Smooth muscle cell (in vitro differentiated cells): Measurements from ENCODE around the gene B3GNT9. TPM values are rescaled to one million over a fixed set of nuclear protein-coding genes. Genes with fewer than 3 reads are reported as not detected.
A peak's percentile ranks its signal among the peaks of the same experiment; 100 is the strongest.

Experiments used
- DNase-seq: peaks from one replicate; lab custom pipeline; 2025; ENCODE audit not compliant: unreplicated experiment; lab: John Stamatoyannopoulos, UW
- H2AFZ ChIP-seq: fragments of 200-600 bp; sonication (generic); 2 replicates; pipeline ENCODE4 v1.6.0; 2016; ENCODE audit warnings: antibody characterized with exemption, low read depth, mild to moderate bottlenecking
- H3F3A ChIP-seq: fragments of 200-600 bp; sonication (generic); 2 replicates; pipeline ENCODE4 v1.6.0; 2017; ENCODE audit warnings: antibody characterized with exemption, low read depth
- H3K27ac ChIP-seq: fragments of 200-600 bp; sonication (generic); 2 replicates; pipeline ENCODE4 v1.5.1; 2016; ENCODE audit warnings: low read depth, mild to moderate bottlenecking
- H3K27me3 ChIP-seq: fragments of 200-600 bp; sonication (generic); 2 replicates; pipeline ENCODE4 v1.6.1; 2016; ENCODE audit warnings: low read depth, mild to moderate bottlenecking
- H3K36me3 ChIP-seq: fragments of 200-600 bp; sonication (generic); 2 replicates; pipeline ENCODE4 v1.5.1; 2016; ENCODE audit warnings: low read depth
- H3K4me1 ChIP-seq: fragments of 200-600 bp; sonication (generic); 2 replicates; pipeline ENCODE4 v1.5.1; 2016; ENCODE audit warnings: low read depth
- H3K4me2 ChIP-seq: fragments of 200-600 bp; sonication (generic); 2 replicates; pipeline ENCODE4 v1.6.0; 2016; ENCODE audit warnings: mild to moderate bottlenecking
- H3K4me3 ChIP-seq: fragments of 200-600 bp; sonication (generic); 2 replicates; pipeline ENCODE4 v1.5.1; 2016; ENCODE audit warnings: mild to moderate bottlenecking
- H3K79me2 ChIP-seq: fragments of 200-600 bp; sonication (generic); 2 replicates; pipeline ENCODE4 v1.6.0; 2016; ENCODE audit warnings: low read depth, mild to moderate bottlenecking
- H3K9ac ChIP-seq: fragments of 200-600 bp; sonication (generic); 2 replicates; pipeline ENCODE4 v1.6.0; 2016; ENCODE audit warnings: low read depth
- H3K9me3 ChIP-seq: fragments of 200-600 bp; sonication (generic); replicated peaks from 2 replicates; pipeline ENCODE4 v1.5.1; 2016; ENCODE audit warnings: low read depth
- H4K20me1 ChIP-seq: fragments of 200-600 bp; sonication (generic); 2 replicates; pipeline ENCODE4 v1.6.0; 2016; ENCODE audit warnings: low read depth
- WGBS: methylation state at CpG from one replicate; pipeline ENCODE4 v1.1.7; 2016; ENCODE audit warnings: low lambda C conversion rate; 5-methylcytosine and 5-hydroxymethylcytosine counted together
- polyA plus RNA-seq: library from polyadenylated mRNA; unstranded; fragments of >200 nt; fragmentation: Nextera tagmentation; extraction: Ambion mirVana; gene quantifications from 2 replicates; pipeline ENCODE4 v1.2.1, GENCODE V29; 2016
- total RNA-seq: library from RNA; depleted of rRNA; stranded (reverse); fragments of >200 nt; gene quantifications from 2 replicates; pipeline ENCODE4 v1.2.3, GENCODE V29; 2014
- TF ChIP-seq, protein P1 (sequence below): fragments of 200-600 bp; sonication (generic); IDR thresholded peaks from 2 replicates; pipeline ENCODE4 v1.5.1; 2017; ENCODE audit warnings: borderline replicate concordance, mild to moderate bottlenecking, antibody characterized with exemption; ENCODE audit not compliant: insufficient read depth, poor library complexity, severe bottlenecking

Gene B3GNT9
- total and polyA plus RNA-seq, 2 experiments from 2014 or later = 29.9 to 39.3 TPM

DNA sequence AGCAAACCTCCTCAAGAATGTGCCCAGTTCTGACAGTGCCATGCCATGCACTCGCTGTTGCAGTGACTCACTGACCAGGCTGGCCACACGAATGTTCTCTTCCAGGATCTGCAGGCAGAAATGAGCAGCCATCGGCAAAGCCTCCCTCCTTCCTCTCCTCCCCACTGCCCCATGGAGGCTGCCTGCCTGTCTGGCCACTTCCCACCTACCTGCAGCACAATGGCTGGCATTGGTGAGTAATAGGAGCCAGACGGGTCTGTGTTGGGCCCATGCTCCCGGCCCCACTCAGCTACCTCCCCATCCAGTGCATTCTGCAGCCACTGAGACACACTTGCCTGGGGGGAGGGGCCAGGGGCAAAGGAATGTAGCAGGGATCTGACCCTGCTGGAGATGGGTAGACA lies 35.8 kb upstream of the B3GNT9 start:
- Histone ChIP-seq H3K4me1 (peaks cover 16% of the 10 kb centered on the region), H3F3A (no peaks in the 10 kb centered on the region), H3K9me3 (no peaks in the 10 kb centered on the region), H2AFZ (no peak overlapping the region), H3K27ac (no peak overlapping the region), H3K79me2 (peaks cover 11% of the 10 kb centered on the region), H3K4me2 (no peak overlapping the region), H3K36me3 (no peaks in the 10 kb centered on the region), H3K4me3 (no peak overlapping the region), H3K9ac (no peak overlapping the region), H4K20me1 (peaks cover 7% of the 10 kb centered on the region), H3K27me3 (no peaks in the 10 kb centered on the region)
- WGBS = 30% methylated on average over 5 of the region's 5 CpGs
- TF ChIP-seq, protein P1, sequence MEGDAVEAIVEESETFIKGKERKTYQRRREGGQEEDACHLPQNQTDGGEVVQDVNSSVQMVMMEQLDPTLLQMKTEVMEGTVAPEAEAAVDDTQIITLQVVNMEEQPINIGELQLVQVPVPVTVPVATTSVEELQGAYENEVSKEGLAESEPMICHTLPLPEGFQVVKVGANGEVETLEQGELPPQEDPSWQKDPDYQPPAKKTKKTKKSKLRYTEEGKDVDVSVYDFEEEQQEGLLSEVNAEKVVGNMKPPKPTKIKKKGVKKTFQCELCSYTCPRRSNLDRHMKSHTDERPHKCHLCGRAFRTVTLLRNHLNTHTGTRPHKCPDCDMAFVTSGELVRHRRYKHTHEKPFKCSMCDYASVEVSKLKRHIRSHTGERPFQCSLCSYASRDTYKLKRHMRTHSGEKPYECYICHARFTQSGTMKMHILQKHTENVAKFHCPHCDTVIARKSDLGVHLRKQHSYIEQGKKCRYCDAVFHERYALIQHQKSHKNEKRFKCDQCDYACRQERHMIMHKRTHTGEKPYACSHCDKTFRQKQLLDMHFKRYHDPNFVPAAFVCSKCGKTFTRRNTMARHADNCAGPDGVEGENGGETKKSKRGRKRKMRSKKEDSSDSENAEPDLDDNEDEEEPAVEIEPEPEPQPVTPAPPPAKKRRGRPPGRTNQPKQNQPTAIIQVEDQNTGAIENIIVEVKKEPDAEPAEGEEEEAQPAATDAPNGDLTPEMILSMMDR = no peak
- DNase-seq = no peak

DNA sequence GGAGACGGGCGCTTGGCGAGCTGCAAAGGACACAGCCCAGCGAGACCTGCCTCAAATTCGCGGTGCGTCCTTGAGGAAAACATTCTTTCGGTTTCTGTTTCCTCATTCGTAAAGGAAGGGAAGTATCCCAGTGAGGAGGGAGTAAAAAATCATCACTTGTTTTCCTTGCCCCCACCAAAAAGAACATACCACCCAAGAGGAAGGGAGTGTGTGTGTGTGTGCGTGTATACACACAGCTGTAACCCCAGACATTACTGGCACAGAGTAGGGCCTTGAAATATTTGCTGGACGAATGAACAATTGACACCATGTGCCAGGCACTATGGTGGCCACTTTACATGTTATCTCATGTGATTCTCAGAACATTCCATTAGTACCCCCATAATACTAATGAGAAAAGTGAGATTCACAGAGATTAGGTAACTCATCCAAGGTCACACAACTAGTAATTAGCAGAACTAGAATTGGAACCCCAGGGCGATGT lies 34.9 kb upstream of the B3GNT9 start:
- TF ChIP-seq, protein P1 = no peak
- H3K4me3 ChIP-seq = no peak overlapping the region
- H3K27ac ChIP-seq = no peak overlapping the region
- H3K79me2 ChIP-seq = peaks cover 10% of the 10 kb centered on the region
- no peak overlapping the region for H3K4me2 ChIP-seq
- no peaks in the 10 kb centered on the region for H3K27me3 ChIP-seq
- H3K9ac ChIP-seq = no peak overlapping the region
- no peaks in the 10 kb centered on the region for H3F3A ChIP-seq
- no peak overlapping the region for H2AFZ ChIP-seq
- no peak for DNase-seq
- WGBS = 16% methylated on average over 12 of the region's 12 CpGs
- peaks cover 13% of the 10 kb centered on the region for H3K4me1 ChIP-seq
- H4K20me1 ChIP-seq = peaks cover 7% of the 10 kb centered on the region
- no peaks in the 10 kb centered on the region for H3K36me3 ChIP-seq
- H3K9me3 ChIP-seq = no peaks in the 10 kb centered on the region

DNA sequence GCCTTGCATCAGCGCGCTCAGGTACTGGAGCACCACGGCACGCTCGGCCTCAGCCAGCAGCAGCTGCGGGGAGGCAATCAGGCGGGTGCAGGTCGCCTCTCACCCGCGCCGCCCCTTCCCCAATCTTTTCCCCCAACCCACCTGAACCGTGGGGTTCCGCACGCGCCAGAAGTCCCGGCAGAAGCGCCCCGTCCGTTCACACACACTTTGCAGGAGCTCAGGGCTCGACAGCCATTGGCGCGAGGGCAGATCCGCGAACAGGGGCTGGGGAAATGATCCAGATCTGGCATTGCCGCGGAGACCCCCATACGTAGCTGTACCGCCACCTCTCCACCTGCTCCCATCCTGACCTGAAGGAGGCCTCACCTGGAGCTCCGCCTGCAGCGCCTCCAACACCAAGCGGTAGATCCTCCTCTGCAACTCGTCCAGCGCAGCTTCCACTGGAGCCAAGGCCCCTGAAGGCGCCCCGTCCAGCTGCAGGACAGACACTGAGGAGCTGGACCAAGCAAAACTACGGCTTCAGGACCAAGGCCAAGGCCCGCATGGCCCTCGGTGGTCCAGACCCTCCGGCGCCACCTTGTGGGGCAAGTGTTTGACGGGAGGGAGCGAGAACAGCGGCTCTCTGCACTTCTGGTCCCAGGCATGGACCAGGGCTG lies 34.3 kb upstream of the B3GNT9 start:
- Histone ChIP-seq H3K36me3 (no peaks in the 10 kb centered on the region), H3K27ac (no peak overlapping the region), H4K20me1 (peaks cover 12% of the 10 kb centered on the region), H3F3A (no peaks in the 10 kb centered on the region), H3K79me2 (peaks cover 10% of the 10 kb centered on the region), H3K9ac (no peak overlapping the region), H3K4me3 (peak overlapping the region; percentile 63), H3K4me2 (peak overlapping the region; percentile 90), H3K9me3 (no peaks in the 10 kb centered on the region), H3K4me1 (peaks cover 13% of the 10 kb centered on the region), H2AFZ (no peak overlapping the region), H3K27me3 (no peaks in the 10 kb centered on the region)
- TF ChIP-seq, protein P1 = peak; percentile 80
- 25% methylated on average over 43 of the region's 43 CpGs for WGBS
- peak; percentile 78 for DNase-seq
